DMS 273 treated with DMSO at 0.1 percent for 48 hours (cell line): ENCODE results near the gene TCP11L2.
A peak's percentile ranks its signal among the peaks of the same experiment; 100 is the strongest.
"Not testable (repeated sequence)": the region's sequence is repeated elsewhere in the genome, so short reads cannot be mapped to it uniquely, and the experiment has no call there.

Experiments
- DNase-seq: peaks from one replicate; lab custom pipeline; 2025; lab: John Stamatoyannopoulos, UW

The TCP11L2 gene

DNA sequence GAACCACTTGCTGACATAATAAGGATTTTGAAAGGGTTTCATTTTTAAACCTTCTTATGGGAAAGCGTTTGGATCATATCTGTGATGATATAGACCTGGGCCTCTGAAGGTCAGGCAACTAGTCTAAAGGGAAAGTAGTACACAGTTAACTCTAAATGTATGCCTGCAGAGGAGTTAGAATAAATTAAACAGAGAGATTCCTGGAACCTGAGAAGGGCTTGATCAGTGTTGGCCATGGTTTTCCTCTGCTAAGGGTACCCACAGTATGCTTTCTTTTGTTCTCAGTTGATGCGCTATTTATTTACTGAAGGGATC, 40.6 kb downstream of the TCP11L2 start:
- DNase-seq: no peak

DNA sequence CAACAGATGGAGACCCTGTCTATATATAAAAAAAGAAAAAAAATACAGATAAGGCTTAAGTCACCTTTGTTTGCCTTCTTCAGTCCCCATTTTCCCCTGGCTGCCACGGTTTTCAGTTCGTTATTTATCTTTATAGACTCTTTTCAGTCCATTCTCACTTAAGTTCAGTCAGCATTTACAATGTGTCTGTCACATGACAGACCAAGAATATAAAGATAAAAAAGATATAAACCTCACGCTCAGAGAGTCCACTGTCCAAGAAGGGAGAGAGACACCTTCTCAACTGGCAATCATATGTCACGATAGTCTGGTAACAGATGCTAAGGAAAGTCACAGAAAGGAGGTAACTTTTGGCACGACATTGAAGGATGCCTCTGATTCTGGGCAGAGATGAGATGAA, 41.6 kb downstream of the TCP11L2 start:
- no peak for DNase-seq

DNA sequence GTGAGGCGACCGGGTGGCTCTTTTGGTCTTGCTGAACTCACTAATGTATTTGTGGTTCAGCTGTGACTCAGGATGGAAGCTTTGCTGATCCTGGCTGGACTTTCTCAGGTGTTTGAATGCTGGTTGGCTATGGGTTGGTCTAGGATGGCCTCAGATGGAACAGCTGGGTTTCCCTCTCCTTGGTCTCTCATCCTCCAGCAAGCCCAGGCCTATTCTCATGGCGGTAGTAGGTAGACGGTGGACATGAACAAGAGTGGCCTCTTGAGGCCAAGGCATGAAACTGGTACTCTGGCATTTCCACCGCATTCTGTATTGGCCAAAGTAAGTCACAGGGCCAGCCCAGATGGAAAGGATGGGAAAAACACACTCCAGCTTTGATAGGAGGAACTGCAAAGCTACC, 43.2 kb downstream of the TCP11L2 start:
- peak; percentile 21 for DNase-seq

DNA sequence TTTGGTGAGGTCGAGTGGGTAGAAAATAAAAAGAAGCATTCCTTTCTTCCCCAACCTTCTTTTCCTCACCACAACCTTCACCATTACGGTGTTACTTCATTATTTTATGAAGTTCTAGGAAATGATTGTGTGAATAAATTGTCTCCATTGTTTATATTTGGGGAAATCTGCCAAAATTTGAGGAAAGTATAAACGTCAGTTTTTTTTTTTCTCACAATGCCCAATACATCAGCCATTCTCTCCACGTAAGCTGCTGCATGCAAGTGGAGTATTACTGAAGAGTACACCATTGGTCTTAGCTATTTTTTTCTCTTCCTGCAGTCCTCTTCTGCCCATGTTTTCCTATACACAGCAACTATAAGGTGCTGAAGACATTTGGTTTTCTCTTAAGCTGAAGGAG, 45.9 kb downstream of the TCP11L2 start:
- DNase-seq: no peak

GRCh38 chr12:106353175-106353574, 50.6 kb downstream of the TCP11L2 start:
- DNase-seq: no peak

DNA sequence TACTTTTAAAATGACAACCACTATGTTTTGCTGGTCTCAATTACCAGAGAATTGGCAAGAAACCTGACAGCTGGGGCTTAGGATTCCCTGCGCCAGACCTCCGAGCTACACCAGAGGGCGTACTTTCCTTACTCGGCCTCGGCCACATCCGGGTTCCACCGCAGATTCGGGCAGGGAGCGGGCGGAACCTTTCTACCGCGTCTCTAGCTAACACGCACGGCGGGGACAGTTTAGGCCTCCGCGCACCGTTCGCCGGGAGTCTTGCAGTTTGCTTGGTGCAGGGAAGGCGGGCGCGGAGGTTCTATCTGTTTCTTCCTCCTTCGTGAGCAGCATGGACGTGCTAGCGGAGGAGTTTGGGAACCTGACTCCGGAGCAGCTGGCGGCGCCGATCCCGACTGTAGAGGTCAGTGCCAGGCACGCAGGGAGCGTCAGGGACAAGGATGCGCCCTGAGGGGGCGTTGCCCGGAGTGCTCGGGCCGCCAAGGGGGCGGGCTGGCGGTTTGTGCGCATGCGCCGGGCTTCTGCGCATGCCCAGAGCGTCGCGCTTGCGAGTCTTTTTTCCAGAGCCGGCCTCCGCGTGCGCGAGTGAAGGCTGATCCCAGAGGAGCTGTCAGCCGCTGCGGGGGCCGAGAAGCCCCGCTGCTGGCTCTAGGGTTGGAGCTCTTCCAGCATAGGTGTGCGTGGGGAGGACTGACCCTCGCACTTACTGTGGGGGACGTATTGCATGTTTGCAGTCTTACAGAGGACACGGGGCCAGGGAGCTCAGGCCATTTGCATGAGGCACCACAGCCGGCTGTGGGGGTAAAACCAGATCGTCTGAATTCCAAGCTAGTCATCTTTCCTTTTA, 55.2 kb downstream of the TCP11L2 start, which contains the start of gene POLR3B:
Gene POLR3B (plus strand): TSS at position 200 of the 847 bp plus-strand sequence. CDS start 132 bp downstream, at position 332.
- DNase-seq: peak; percentile 86

DNA sequence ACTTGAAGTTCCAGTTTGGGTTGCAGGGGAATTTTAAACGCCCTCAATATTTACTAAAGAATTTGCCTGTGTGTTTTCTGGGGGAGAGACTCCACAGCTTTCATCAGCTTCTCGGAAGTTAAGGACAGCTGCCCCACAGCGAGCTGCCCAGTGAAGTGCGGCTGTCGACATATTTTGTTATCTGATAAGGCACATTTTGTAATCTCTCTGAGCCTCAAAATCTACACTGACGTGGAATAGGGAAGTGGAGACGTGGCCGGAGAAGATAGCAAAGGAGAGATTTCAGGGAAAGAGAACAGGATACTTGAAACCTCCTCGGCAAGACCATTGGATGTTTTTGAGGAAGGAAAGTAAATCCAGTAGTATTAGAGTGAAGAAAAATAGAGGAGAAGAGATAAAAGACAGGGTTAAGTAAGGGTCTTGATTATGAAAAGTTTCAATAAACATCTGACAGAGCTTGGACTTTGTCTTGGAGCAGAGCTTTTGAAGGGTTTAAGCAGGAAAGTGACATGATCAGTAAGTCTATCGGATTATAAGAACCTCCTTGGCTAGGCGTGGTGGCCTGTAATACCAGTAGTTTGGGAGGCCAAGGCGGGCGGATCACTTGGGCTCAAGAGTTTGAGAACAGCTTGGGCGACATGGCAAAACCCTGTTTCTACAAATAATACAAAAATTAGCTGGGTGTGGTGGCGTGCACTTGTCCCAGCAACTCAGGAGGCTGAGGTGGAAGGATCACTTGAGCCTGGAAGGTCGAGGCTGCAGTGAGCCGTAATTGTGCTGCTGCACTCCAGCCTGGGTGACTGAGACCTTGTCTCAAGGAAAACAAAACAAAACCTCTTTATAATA, 56.1 kb downstream of the TCP11L2 start:
- DNase-seq: no peak

- DNase-seq: no peak
These were observed 57.3 kb downstream of the TCP11L2 start for GRCh38 chr12:106359646-106360399.

DNA sequence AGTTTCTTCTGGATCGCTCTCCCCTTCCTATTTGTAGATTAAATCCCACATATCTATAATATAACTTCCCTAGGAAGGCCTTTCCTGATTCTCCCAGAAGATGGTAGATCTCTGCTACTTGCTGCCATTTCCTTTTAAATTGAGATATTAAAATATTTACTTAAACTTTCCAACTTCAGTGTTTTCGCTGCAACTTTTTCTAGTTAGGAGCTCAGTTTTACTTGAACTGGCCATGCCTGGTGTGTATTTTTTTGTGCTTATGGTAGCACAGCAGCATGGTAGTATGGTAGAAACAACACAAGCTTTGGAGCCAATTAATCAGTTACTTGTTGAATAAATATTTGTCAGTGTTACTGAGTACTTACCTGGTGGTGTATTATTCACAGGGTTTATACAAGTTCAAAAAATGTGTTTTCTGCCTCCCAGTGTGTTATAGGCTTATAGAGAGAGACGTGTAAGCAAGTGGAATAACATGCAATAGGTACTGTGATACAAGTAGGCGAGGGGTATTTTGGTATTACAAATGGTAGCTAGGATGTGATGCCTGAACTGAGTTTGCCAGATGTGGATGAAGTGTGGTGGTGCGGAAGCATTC, 58.0 kb downstream of the TCP11L2 start:
- no peak for DNase-seq

DNA sequence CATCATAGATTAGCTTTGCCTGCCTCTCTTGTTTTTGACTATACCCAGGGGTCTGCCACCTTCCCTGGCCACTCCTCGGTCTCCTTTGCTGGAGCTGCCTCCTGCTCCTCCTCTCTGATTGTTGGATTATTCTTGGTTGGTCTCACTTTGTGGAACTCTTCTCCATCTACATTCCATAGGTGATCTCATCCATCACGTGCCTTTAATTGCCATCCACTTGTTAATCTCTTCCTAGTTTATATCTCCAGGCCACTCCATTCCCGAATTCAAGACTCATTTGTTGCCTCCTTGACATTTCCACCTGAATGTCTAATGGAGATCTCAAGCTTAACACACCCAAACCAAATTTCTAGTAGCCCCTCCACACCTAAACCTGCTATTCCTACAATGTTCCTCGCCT, 60.4 kb downstream of the TCP11L2 start:
- DNase-seq: no peak

- no peak for DNase-seq
These were observed 61.7 kb downstream of the TCP11L2 start for GRCh38 chr12:106364261-106364660.

DNA sequence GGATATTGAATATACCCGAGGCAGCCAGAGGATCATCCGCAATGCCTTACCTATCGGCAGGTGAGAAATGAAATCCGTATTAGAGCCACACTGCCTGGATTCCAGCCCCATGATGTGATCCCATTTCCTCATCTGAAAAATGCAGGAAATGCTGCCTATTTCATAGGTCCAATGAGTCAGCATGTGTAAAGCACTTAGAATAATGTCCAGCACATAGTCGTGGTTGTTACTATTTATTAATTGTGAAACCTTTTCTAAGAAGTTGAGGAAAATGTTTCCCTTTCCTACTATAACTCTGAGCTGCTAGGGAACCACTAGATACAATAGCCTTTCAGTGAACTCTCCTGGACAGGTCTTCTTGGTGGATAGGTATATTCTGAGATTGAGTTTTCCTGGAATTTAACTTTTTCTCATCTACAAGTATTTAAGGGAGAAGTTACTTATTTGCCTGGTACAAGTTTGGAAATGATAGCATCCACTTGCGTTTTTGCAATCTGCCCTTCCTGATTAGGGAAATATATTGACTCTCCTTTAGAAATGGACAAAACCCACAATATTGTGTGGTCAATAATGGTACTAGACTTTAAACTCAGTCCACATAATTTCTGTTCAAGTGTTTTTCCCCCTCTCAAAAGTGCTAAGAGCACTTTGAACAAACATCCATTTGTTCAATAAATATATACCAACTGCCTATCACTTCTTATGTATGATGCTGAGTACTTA, 67.3 kb downstream of the TCP11L2 start:
- no peak for DNase-seq

- no peak for DNase-seq
These were observed 76.3 kb downstream of the TCP11L2 start for GRCh38 chr12:106378788-106379187.

DNA sequence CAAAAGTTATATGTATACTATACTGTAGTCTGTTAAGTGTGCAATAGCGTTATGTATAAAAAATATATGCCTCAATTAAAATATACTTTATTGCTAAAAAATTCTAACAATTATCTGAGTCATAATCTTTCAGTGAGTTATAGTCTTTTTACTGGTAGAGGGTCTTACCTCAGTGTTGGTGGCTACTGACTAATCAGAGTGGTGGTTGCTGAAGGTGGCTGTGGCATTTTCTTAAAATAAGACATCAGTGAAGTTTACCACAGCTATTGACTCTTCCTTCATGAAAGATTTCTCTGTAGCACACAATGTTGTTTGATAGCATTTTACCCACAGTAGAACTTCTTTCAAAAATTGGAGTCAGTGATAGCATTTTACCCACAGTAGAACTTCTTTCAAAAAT, 78.4 kb downstream of the TCP11L2 start:
- no peak for DNase-seq

- not testable (repeated sequence) for DNase-seq
These were observed 79.3 kb downstream of the TCP11L2 start for GRCh38 chr12:106381866-106382265.

- DNase-seq: no peak
These were observed 84.4 kb downstream of the TCP11L2 start for GRCh38 chr12:106386813-106387535.

- no peak for DNase-seq
These were observed 85.4 kb downstream of the TCP11L2 start for GRCh38 chr12:106387848-106388377.

DNA sequence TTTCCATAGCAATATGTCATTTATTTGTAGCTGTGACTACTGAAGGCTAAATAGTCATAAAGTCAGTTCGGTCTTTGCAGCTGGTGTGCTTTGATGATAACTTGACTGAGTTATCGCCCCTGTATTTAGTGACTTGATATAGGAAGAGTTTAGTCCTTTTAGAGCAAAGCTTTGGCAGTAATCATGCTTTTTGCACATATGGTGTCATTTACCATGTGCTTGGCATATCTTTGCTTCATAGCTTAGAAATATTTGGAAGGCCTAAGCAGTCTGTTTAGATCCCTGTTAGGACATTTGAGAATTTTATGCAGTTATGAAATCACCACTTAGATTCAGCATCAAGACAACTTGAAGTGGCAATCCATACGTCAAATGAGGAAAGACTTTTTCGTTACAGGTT, 86.6 kb downstream of the TCP11L2 start:
- no peak for DNase-seq

- no peak for DNase-seq
These were observed 90.2 kb downstream of the TCP11L2 start for GRCh38 chr12:106392759-106393158.
